IPS DF 4.7 (cell line): ENCODE data around the gene CSTPP1.

Experiments
- DNase-seq: peaks from one replicate; pipeline ENCODE4 v3.0.0-alpha.2; 2013; ENCODE audit warnings: low spot score; ENCODE audit errors: extremely low read depth

Gene CSTPP1

GRCh38 chr11:47157805-47158204 lies 221.2 kb downstream of the CSTPP1 start:
- no peak for DNase-seq

- no peak for DNase-seq
These were observed 221.7 kb downstream of the CSTPP1 start for GRCh38 chr11:47158242-47158641.

GRCh38 chr11:47160753-47161133 lies 224.2 kb downstream of the CSTPP1 start:
- no peak for DNase-seq

- no peak for DNase-seq
These were observed 224.7 kb downstream of the CSTPP1 start for GRCh38 chr11:47161134-47161854.

GRCh38 chr11:47161890-47162289 lies 225.3 kb downstream of the CSTPP1 start:
- DNase-seq, result no peak

GRCh38 chr11:47162426-47162825 lies 225.9 kb downstream of the CSTPP1 start:
- DNase-seq, result no peak

- DNase-seq, result no peak
These were observed 226.6 kb downstream of the CSTPP1 start for GRCh38 chr11:47163193-47163592.

- no peak for DNase-seq
These were observed 227.3 kb downstream of the CSTPP1 start for GRCh38 chr11:47163898-47164297.

GRCh38 chr11:47164321-47164720 lies 227.8 kb downstream of the CSTPP1 start:
- no peak for DNase-seq

GRCh38 chr11:47165253-47165840 lies 228.8 kb downstream of the CSTPP1 start:
- DNase-seq, result no peak

GRCh38 chr11:47166368-47166767 lies 229.8 kb downstream of the CSTPP1 start:
- no peak for DNase-seq

- DNase-seq, result no peak
These were observed 234.7 kb downstream of the CSTPP1 start for GRCh38 chr11:47171061-47171838.

GRCh38 chr11:47171856-47172255 lies 235.3 kb downstream of the CSTPP1 start:
- DNase-seq, result no peak

GRCh38 chr11:47172740-47173336 lies 236.3 kb downstream of the CSTPP1 start:
- no peak for DNase-seq

- no peak for DNase-seq
These were observed 239.3 kb downstream of the CSTPP1 start for GRCh38 chr11:47175746-47176327.

- DNase-seq, result no peak
These were observed 240.0 kb downstream of the CSTPP1 start, which contains the start of gene ARFGAP2 for GRCh38 chr11:47176328-47177228. Gene ARFGAP2 (minus strand): TSS chr11:47176879. CDS start chr11:47176853, 26 bp downstream.

- DNase-seq, result no peak
These were observed 240.8 kb downstream of the CSTPP1 start for GRCh38 chr11:47177229-47177845.

GRCh38 chr11:47177846-47178245 lies 241.3 kb downstream of the CSTPP1 start:
- DNase-seq, result no peak

GRCh38 chr11:47178316-47178715 lies 241.8 kb downstream of the CSTPP1 start:
- DNase-seq, result no peak
